H7 (cell line): ENCODE data around the gene MAGI1. TPM values are rescaled to one million over a fixed set of nuclear protein-coding genes. Genes with fewer than 3 reads are reported as not detected.

Source experiments
- DNase-seq: peaks from one replicate; pipeline ENCODE4 v3.0.0; 2012
- H3K27me3 ChIP-seq: 2 replicates; pipeline ENCODE4 v1.6.0; 2011; ENCODE audit warnings: mild to moderate bottlenecking, low read length; ENCODE audit not compliant: control insufficient read depth, insufficient read depth
- H3K36me3 ChIP-seq: replicated peaks from 2 replicates; pipeline ENCODE4 v1.5.1; 2011; ENCODE audit warnings: low read length; ENCODE audit not compliant: control insufficient read depth, insufficient read depth
- H3K4me3 ChIP-seq: 2 replicates; pipeline ENCODE4 v1.5.1; 2011; ENCODE audit warnings: low read depth, mild to moderate bottlenecking, control low read depth, low read length, moderate library complexity; ENCODE audit not compliant: insufficient read depth
- total RNA-seq: library from RNA; depleted of rRNA; stranded (reverse); fragments of >200 nt; shearing (Covaris generic); gene quantifications from 2 replicates; pipeline ENCODE4 v1.2.3, GENCODE V29; 2014; rRNA removed

The MAGI1 gene
- total RNA-seq, 1 experiment from 2014 or later: 26.4 TPM

DNA sequence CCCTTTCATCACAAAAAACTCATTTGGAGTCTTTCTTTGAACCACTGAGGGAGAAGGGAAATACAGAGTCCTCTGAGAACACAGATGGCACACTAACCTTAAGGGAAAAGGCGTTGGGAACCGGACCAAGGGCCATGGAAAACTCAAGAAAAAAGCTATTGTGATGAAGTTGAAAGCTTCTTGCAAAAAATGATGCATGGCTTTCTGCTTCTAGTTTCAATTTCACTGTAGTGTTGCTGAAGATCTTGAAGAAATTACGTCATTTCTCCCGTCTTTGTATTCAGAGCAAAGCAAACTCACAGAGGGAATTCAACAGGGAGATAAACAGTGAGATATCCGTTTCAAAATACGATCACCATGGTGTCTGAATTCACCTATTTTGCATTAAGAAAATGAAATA, 708.6 kb downstream of the MAGI1 start:
- Histone ChIP-seq H3K27me3 (no peaks in the 10 kb centered on the region), H3K36me3 (no peaks in the 10 kb centered on the region), H3K4me3 (no peak overlapping the region)
- DNase-seq: no peak

GRCh38 chr3:65328148-65328547, 710.6 kb downstream of the MAGI1 start:
- Histone ChIP-seq H3K27me3 (no peaks in the 10 kb centered on the region), H3K4me3 (no peak overlapping the region), H3K36me3 (no peaks in the 10 kb centered on the region)
- DNase-seq: no peak

- Histone ChIP-seq H3K36me3 (no peaks in the 10 kb centered on the region), H3K4me3 (no peak overlapping the region), H3K27me3 (no peaks in the 10 kb centered on the region)
- DNase-seq: no peak
Measured at GRCh38 chr3:65326574-65326973, 712.1 kb downstream of the MAGI1 start.

- DNase-seq: no peak
- H3K27me3 ChIP-seq: no peaks in the 10 kb centered on the region
- H3K36me3 ChIP-seq: no peaks in the 10 kb centered on the region
- H3K4me3 ChIP-seq: no peak overlapping the region
Measured at GRCh38 chr3:65322910-65323309, 715.8 kb downstream of the MAGI1 start.

GRCh38 chr3:65318231-65318630, 720.5 kb downstream of the MAGI1 start:
- Histone ChIP-seq H3K36me3 (no peaks in the 10 kb centered on the region), H3K27me3 (no peaks in the 10 kb centered on the region), H3K4me3 (no peak overlapping the region)
- DNase-seq: no peak

DNA sequence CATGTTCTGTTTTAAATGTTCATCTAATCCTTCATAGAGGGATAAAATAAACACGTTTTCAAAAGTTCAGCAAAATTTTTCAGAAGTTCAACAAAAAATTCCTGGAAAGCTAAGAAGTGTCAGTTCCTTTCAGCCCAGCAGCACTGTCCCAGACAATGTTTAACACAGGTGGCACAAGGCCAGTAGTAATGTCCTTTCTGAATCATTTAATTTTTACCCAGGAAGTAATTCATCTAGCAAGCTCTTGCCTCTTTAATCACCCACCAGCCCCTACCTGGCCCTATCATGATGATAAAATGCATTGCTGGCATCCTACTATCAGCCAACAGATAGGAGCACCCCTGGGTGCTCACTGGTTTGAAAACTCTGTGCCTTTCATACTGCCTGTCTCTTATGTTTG, 723.8 kb downstream of the MAGI1 start:
- no peaks in the 10 kb centered on the region for H3K36me3 ChIP-seq
- no peak for DNase-seq
- no peaks in the 10 kb centered on the region for H3K27me3 ChIP-seq
- H3K4me3 ChIP-seq: no peak overlapping the region

DNA sequence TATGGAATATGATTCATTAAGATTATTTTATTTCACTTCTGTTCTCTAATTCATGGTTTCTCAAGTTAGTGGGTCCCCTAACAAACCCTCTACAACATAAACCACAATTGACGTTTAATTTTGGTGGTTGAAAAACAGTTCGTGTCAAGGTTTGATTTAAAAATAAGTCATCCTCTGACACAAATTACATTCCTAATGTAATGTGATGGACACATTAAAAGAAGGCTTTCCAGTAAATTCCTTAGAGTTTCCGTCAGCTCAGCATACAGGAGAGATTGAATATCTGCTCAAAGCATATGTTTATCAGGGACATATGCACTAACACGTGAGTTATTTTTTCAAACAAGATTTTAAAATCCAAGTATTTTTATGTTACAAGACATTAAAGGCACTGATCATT, 724.4 kb downstream of the MAGI1 start:
- Histone ChIP-seq H3K27me3 (no peaks in the 10 kb centered on the region; the same call in 1 of the 2 replicates), H3K36me3 (no peaks in the 10 kb centered on the region)

DNA sequence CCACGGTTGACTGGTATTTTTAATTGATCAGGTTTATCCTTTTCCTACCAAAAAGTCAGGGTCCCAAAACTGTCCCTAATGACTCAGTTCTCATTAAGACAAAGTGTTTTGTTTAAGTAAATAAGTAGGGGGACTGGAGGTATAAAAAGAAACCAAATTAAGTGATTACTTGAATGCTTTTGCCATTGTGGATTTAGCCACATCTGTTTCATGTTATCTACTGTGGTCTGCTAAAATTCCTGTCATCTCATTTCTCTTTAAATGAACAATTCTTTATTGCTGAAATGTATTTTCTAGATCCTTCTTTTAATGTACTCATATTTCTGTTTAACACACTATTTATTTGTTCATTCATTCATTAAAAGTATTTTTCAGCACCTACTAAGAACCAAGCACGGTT, 725.1 kb downstream of the MAGI1 start:
- H3K36me3 ChIP-seq: no peaks in the 10 kb centered on the region
- H3K4me3 ChIP-seq: no peak overlapping the region
- H3K27me3 ChIP-seq: no peaks in the 10 kb centered on the region; the same call in 1 of the 2 replicates
- DNase-seq: no peak

More for the DNA sequence above, 724.4 kb downstream of the MAGI1 start:
- no peak overlapping the region for H3K4me3 ChIP-seq
- DNase-seq: no peak

DNA sequence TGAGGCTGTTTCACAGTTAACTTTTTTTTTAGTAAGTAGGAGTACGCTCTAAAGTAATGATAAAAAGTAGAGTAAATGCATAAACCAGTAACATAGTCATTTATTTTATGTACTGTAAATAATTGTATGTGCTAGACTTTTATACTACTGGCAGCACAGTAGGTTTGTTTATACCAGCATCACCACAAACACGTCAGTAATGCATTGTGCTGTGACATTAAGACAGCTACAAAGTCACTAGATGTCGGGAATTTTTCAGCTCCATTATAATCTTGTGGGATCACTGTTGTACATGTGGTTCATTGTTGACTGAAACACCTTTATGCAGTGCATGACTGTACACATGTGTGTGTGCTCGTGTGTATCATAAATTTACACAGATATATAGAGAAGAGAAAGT, 732.9 kb downstream of the MAGI1 start:
- H3K27me3 ChIP-seq: no peaks in the 10 kb centered on the region; the same call in 1 of the 2 replicates
- H3K36me3 ChIP-seq: no peaks in the 10 kb centered on the region
- H3K4me3 ChIP-seq: no peak overlapping the region
- no peak for DNase-seq

Other genes starting within 250 kb of the MAGI1 start
- 26.5 and 29.1 TPM in 2 replicates for gene SLC25A26, start 182.1 kb upstream of the MAGI1 start, total RNA-seq